H1 (cell line): ENCODE data around the gene DYNC2I2. TPM values are rescaled to one million over a fixed set of nuclear protein-coding genes. Genes with fewer than 3 reads are reported as not detected.

Experiments used
- HDAC6 ChIP-seq: IDR thresholded peaks from one replicate; pipeline ENCODE4 v1.7.1; 2012; ENCODE audit warnings: low read depth, mild to moderate bottlenecking, inconsistent platforms, low read length, moderate library complexity
- RXRA ChIP-seq: IDR thresholded peaks from 2 replicates; pipeline ENCODE4 v1.6.1; 2011; ENCODE audit warnings: low read depth, mild to moderate bottlenecking, low read length, moderate library complexity; ENCODE audit not compliant: insufficient read depth
- YY1 ChIP-seq: IDR thresholded peaks from 2 replicates; pipeline ENCODE4 v1.6.1; 2011; ENCODE audit warnings: low read depth, mild to moderate bottlenecking, low read length
- polyA plus RNA-seq, 7 experiments: library from polyadenylated mRNA; depleted of rRNA in 3 of 7; stranded (reverse) in 5 of 7; unstranded in 2 of 7; fragments of >200 nt in 5 of 7; fragments of 200-250 nt in 2 of 7; gene quantifications; 1 replicate in 5 of 7; 2 replicates in 1 of 7; 4 replicates in 1 of 7; pipeline versions ENCODE4 v1.2.1 to v1.2.3, GENCODE V29; 2011 to 2013; ENCODE audit warnings: missing spikeins in 2 of 7, mixed read lengths in 2 of 7
- total RNA-seq: library from RNA; stranded (reverse); fragmentation: NEBNext Ultra II Directional; extraction: Animal tissue kit (Norgen Biotek cat#: 25700); gene quantifications from 2 replicates; pipeline ENCODE4 v1.2.1, GENCODE V29; 2021
- TF ChIP-seq, protein P1 (sequence below): IDR thresholded peaks from 2 replicates; pipeline ENCODE4 v1.6.1; 2012; ENCODE audit warnings: inconsistent platforms

Gene DYNC2I2
- total and polyA plus RNA-seq, 2 of the 8 experiments (the other 6 are each of a cell fraction or from before 2014, with no cell fraction given), result 58.0 to 78.5 TPM

DNA sequence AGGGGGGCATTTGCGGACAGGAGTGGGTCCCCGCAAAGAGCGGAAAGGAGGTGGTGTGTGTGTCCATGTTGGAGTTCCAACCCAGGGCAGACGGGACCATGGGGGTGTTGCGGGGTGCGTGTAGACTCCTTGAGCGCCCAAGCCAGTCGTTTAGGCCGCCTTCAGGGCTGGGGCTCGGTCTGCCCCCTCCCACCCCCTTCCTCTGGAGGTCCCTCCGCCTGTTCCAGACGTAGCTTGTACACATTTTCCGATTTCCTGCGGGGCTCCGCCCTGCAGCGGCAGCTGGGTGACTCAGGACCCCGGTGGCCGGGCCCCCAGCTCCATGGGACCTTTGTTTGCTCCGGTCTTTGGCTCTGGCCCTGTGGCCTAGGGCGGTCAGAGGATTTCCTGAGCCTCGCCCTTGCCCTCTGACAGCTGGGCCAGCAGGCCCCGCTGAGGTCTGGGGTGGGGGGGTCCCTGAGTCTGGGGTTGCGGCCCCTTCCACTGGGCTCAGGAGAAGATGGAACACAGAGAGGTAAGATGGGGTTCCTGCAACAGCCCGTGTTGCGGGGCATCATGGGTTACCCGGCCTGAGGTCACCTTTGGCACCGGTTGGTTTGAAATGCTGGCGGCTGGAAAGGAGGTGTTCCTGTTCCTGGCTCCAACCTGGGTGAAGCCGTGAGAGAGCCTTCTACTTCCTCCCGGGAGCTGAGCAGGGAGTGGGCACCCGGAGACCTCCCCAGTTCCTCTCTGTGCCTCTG lies 47.1 kb upstream of the DYNC2I2 start (continued):
- no peak for TF ChIP-seq YY1
- TF ChIP-seq, protein P1, sequence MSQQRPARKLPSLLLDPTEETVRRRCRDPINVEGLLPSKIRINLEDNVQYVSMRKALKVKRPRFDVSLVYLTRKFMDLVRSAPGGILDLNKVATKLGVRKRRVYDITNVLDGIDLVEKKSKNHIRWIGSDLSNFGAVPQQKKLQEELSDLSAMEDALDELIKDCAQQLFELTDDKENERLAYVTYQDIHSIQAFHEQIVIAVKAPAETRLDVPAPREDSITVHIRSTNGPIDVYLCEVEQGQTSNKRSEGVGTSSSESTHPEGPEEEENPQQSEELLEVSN, result no peak
- TF ChIP-seq RXRA, result no peak
- TF ChIP-seq HDAC6, result no peak
